ENCODE measurements around the gene FAF1.
"Not testable (repeated sequence)": the region's sequence is repeated elsewhere in the genome, so short reads cannot be mapped to it uniquely, and the experiment has no call there.

The FAF1 gene

DNA sequence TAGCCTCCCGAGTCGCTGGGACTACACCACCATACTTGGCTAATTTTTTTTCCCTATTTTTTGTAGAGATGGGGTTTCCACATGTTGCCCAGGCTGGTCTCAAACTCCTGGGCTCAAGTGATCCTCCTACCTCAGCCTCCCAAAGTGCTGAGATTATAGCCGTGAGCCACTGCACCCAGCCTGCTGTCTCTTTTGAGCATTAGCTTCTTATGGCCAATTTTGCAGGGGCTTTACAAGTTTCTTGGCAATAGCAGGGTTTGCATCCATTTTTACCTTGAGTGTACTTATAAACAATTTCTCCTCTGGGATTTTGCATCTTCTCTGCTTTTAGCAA, 432.1 kb downstream of the FAF1 start:
- DNase-seq, result not testable (repeated sequence)

DNA sequence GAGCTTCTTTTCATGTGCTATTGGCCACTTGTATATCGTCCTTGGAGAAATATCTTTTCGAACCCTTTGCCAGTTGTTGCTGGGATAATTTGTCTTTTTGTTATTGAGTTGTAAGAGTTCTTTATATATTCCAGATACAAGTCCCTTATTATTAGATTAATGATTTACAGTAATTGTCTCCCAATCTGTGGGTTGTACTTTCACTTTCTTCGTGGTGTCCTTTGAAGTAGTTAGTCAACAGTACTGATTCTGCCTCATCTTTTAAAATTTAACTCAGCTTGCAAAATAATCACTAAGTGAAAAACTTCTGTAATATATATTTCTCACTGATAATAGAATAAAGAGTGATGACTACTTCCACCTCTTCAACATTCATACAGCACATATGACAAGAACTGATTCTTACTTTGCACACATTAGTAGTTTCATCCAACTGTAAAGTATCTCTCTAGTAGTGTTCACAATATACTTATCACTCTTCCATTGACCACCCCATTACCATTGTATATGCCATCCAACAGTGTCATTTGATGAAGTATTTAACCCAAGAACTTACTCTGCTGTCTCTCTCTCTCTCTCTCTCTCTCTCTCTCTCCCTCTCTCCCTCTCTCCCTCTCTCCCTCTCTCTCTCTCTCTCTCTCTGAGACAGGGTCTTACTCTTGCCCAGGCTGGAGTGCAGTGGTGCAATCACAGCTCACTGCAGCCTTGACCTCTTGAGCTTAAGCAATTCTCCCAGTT, 432.6 kb downstream of the FAF1 start:
- no peak for DNase-seq

DNA sequence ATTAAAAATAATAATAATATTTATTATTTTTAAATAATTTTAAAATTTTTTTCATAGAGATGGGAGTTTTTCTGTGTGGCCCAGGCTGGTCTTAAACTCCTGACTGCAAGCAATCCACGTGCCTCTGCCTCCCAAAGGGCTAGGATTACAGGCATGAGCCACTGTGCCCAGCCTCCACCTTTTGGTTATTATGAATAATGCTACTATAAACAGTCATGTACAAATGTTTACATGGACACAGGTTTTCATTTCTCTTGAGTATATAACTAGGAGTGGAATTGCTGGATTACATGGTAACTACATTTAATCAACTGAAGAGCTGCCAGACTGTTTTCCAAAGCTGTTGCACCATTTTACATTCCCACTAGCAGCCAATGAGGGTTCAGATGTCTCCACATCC, 433.6 kb downstream of the FAF1 start:
- DNase-seq, result no peak

DNA sequence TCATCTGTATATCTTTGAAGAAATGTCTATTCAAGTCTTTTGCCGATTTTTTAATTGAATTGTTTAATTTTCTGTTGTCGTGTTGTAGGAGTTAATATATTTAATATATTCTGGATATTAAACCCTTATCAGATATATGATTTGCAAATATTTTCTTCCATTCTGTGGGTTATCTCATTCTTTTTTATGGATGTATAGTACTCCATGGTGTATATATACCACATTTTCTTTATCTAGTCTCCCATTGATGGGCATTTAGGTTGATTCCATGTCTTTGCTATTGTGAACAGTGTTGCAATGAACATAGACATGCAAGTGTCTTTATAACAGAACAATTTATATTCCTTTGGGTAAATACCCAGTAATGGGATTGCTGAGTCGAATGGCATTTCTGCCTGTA, 436.5 kb downstream of the FAF1 start:
- no peak for DNase-seq

DNA sequence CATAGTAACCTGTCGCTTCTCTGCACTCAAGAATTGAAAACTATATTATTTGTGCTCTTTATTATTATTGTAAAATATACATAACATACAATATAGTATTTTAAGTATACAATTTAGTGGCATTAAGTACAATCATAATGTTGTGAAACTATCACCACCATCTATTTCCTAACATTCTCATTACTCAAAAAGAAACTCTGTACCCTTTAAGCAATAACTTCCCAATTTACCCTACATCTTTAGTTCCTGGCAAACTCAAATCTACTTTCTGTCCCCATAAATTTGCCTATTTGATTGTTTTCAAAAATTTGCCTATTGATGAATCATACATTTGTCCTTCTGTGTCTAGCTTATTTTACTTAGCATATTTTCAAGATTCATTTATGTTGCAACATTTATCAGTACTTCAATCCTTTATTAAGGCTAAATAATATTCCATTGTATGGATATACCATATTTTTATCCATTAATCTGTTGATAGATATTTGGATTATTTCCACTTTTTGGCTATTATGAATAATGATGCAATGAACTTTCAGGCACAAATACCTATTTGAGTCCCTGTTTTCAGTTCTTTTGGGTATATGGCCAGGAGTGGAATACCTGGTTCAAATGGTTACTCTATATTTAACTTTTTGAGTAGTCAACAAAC, 437.2 kb downstream of the FAF1 start:
- DNase-seq, result no peak

DNA sequence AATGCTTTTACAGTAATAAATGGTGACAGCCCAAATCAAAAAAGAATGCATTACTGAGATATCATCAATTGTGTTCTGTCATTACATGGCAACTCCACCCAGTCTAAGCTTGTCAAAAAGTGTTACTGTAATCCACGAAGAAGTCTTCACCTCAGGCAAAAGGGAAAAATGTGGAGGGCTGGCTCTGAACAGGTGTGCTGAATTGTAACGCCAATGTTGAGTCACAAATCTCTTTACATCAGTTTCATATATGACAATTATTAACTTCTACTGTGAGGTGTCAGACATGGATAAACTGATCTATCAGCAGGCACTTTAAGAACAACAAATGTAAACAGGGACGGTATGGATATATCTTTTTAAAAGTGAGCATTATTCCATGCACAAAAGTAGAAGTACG, 438.4 kb downstream of the FAF1 start:
- DNase-seq, result no peak

DNA sequence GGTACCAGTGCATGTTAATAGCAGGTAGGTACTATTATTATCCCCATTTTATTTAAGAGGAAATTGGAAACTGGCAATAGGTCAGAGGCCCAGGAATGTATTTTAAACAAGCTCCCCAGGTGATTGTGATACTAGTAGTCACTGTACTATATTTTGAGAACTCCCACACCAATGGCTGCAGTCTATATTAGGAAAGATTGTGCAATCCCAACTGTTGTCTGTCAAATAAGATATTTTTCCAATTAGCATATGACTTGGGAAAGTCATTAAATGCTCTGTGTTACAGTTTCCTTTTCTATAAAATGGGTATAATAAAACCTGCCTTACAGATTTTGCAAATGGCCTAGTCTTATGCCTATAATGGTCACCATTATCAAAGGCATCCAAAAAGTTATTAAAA, 442.6 kb downstream of the FAF1 start:
- DNase-seq, result no peak

DNA sequence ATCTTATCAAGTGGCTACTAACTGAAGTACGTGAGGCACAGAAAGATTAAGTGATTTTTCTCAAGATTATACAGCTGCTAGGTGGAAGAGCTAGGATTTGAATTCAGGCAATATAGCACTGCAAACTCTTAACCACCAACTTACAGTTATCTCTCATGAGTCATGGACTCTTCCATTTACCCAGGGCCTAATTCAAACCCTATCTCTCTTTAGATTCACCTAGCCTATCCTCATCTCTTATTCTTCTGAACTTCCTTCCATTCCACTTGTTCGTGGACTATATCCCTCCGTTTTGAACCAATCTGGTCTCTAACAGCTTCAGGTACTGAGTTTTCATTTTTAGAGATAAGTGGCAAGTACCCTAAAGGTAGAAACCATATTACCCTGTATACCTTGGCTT, 444.0 kb downstream of the FAF1 start:
- no peak for DNase-seq

DNA sequence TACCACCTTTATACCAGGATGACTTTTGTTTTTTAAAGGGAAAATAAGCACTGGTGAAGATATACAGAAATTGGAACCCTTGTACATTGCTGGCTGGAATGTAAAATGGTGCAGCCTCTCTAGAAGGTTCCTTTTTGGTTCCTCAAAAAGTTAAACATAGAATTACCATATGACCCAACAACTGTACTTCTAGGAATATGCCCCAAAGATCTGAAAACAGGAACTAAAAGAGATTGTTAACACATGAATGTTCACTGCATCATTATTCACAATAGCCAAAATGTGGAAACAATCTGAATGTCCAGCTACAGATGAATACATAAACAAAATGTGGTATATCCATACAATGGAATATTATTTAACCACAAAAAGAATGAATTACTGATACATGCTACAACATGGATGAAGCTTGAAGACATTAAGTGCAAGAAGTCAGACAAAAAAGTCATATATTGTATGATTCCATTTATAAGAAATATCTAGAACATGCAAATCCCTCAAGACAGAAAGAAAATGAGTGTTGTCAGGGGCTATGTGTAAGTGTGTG, 452.0 kb downstream of the FAF1 start:
- no peak for DNase-seq

DNA sequence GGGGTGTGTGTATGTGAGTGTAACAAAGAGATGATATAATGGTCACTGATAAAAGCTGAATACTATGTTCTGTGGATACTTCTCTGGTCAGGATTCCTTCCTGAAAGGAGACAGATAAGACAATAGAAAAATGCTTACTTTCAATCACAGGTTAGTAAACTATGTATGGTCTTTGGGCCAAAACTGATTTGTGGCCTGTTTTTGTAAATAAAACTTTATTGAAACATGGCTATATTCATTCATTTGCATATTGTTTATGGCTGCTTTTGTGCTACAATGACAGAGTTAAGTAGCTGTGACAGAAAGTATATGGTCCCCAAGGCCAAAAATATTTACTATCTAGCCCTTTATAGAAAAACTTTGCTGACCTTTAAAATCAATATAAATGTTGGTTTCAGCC, 454.6 kb downstream of the FAF1 start:
- DNase-seq, result no peak

DNA sequence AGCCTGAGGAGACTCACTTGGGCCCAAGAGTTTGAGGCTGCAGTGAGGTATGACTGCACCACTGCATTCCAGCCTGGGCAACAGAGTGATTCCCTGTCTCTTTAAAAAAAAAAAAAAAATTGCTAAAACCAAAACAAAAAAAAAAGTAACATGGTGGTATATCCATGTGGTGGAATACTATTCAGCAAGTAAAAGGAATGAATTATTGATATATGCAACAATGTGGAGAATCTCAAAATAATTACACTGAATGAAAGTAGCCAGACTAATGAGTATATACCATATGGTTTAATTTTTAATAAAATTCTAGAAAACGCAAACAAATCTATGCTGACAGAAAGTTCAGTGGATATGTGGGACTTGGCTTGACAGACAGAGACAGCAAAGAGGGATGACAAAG, 456.6 kb downstream of the FAF1 start:
- DNase-seq, result no peak

DNA sequence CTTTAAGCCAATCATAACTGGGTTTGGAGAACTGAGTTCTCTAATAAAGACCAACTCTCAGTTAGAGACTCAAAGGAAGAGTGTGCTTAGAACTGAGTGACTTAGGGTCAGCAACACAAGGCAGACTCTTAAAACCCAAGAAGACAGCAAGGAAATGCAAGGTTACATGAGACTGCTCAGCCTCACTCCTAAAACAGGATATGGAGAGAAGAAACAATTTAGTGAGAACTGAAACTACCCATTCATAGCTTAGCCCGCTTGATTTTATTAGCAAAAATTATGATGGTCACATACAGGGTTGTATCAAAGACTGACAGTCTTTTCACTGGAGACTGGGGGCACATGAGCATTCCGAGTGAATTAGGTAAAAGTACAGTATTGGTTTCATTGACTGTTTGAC, 457.9 kb downstream of the FAF1 start:
- DNase-seq, result no peak

DNA sequence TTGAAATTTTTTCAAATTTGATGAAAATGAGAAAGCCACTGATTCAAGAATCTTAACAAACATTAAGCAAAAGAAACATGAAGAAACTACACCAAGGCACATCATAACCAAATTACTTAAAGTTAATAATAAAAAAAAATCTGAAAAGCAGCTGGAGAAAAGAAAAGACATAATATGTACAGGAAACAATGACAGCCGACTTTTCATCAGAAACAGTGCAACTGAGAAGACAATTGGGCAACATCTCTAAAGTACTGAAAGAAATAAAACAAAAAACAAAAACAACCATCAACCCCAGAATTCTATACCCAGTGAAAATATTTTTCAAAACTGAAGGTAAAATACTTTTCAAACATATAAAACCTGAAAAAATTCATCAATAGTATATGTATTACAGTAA, 463.1 kb downstream of the FAF1 start:
- DNase-seq, result no peak

DNA sequence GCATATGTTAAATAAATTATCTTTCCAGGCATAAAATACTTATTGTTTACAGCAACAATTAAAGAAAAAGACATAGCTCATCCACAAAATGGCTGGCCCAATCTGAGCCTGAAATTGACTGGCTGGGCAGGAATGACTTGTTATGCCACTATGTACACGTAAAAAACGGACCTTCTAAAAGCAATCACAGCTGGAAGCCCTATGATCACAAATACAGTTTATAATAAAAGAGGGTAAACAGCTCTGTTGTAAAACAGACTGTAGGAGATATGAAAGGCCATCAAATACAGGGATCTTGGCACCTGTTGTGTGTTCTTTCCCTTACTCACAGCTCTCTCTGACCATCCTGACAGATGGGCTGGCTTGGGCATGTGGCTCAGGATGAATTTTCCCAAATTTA, 466.4 kb downstream of the FAF1 start:
- no peak for DNase-seq

DNA sequence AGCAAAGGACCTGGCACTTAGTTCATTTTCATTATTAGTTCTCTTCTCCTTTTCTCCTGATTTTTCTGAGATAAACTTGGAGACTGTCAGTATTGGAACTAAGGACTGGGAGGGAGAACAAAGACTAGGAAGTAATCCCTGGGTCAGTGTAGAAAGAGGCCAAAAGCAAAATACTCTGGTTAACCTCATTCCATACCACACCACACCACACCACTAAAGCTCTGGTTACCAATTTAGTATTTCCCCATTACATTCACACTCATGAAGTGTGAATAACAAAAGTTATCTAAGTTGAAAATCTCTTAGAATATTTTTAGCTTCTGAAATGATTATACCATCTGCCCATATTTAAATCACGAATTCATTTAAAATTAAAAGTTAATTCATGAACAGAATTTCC, 467.9 kb downstream of the FAF1 start:
- no peak for DNase-seq

DNA sequence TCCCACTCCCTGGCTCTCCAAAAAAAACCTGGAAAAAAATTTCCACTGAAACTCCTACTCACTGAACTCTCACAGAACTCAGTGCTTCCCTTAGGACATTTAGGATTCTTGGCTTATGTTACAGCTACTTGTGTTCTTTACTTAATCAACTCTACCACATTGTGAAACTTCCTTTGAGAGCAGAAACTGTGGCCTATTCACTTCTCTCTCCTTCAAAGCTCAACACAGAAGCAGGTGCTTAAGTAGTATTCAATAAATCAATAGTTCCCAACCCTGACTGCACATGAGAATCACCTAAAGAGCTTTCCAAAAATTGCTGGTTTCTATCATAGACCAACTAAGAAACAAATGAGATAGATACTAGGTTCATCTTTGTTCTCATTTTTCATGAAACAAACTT, 468.9 kb downstream of the FAF1 start:
- no peak for DNase-seq

DNA sequence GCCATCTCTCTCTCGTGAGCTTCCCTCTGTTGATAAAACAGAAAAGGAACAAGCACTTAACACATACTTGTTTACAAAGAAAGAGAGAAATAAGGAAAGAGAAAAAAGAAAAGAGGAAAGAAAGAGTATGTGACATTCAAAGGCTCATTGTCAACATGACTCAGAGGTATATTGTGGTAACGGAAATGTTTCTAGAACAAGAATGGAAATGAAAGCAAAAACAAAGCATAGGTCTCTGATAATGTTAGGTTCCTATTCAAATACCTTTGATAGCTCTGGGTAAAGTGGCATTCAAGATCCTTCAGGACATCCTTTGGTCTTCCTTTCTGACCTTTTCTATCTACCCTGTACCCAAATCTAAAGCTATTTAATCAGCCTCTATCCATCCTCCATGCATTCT, 469.4 kb downstream of the FAF1 start:
- no peak for DNase-seq

DNA sequence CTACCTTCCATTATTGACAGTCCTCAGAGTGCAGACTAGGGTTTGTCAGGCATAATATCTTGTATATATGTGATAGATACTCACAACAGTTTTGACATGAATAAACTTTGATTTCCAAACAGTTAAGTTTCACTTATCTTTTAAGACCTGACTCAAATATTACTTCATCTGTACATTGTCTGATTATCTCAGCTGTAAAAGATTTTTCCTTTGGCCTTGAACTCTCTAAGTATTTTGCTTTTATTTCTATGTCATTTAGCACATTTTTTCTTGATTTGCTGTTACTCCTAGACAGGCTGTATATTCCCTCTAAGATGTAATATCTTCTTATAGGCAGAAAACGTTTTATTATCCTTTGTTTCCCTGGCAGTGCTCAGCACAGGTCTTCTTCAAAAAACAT, 471.2 kb downstream of the FAF1 start:
- DNase-seq, result no peak

DNA sequence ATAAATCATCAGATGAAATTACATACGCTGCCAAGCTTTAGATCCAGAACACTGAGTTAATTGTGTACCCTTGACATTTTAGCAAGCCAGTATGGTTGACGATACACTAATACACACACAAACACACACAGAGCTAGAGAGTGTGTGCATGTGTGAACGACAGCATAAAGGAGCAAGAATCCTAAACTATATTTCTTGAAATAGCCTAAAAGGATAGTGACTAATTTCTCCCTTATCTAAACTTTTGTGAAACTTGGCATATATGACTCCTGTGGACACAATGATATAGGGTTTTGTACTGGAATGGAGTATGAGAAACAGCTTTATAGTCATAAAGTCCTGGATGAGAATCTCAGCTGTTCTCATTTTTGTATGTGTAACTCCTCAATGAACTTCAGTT, 471.7 kb downstream of the FAF1 start:
- no peak for DNase-seq

DNA sequence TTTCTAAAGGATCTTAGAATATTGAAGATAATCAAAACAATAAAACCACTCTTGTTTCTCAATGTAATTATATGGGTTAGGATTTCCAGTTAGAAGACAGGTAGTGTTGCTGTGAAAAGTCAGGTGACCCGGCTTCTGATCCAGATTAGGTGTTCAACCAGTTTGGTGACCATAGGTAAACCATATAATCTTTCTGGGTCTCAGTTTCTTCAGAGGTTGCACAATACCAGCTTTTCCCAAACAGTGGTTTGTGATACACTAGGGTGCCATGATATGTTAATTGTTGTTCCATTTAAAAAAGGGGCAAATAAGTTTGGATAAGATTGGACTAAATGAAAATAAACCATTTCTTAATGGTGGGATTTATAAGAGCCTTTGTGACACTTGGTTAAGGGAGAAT, 472.3 kb downstream of the FAF1 start:
- no peak for DNase-seq

DNA sequence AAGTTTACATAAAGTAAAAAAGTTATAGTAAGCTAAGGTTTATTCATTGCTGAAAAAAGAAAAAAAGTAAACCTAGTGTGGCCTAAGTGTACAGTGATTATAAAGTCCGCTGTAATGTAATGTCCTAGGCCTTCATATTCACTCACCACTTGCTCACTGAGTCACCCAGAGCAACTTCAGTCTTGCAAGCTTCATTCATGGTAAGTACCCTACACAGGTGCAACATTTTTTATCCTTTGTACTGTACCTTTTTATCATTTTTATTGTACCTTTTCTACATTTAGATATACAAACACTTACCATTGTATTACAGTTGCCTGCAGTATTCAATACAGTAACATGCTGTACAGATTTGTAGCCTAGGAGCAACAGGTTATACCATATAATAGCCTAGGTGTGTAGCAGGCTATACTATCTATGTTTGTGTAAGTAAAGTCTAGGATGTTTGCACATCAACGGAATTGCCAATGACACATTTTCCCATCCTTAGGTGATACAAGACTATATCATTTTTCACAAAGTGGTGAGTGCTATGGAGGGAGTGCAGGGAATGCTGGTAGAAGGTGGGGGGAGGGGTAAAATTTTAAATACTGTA, 478.8 kb downstream of the FAF1 start:
- no peak for DNase-seq

DNA sequence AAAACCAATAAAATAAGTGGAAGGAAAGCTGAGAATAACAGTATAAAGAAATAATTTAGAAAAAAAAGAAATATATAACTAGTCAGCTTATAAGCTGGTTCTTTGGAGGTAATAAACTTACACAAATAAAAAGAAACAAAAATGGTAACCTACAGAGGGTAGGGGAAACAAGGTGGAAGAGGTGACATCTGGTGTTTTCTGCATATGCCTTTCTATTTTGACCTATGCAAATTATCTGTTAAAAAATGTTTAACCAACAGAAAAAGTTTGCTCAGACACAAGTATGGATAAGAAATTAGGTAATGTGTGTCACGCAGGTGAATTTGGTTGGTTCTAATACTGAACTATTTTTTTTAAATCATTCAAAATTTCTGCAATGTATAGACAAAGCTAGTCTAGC, 483.3 kb downstream of the FAF1 start:
- DNase-seq, result no peak

DNA sequence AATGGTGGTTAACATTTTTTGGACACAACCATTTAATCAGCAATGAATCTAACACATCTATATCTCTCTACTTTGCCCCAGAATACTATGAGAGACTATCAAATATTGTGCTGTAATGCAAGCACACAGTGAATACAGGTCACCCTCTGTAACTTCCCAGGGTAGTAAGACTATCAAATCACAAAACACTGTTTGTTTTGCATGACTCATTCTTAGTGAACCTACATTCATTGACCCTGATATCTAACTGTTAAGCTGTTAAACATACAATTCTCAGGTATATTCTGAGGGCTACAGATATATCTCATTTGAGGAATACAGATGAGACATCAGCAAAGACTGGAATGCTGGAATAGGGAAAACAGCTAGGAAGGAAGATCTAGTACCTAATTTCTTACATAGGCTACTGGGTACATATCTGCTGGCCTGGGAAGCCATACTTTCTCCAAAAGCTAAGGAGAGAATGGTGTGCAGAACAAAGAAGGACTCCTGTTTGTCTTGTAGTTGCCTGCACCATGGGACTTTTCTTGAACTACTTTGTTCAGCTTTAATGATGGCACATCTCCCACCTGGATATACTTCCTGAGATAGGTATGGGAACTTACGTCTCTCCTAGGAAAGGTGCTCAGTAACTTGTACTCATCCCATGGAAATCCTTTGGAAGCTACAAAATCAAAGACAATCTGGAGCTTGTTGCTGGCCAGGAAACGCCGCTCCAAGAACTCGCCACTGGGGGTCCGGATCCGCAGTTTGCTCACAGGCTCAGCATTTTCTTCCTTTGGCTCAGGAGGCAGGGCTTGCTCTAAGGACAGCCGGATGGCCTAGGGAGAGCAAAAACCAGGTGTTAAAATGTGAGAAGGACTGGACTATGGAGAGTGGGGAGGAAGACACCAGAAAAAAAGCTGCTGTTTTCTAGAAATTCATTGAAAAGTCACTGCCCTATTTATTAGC, 484.9 kb downstream of the FAF1 start:
- no peak for DNase-seq
